CD4-positive, alpha-beta T cell treated with Interleukin-17A for 4 hours (primary cell): ENCODE results near the gene SEMA5B.

Source experiments
- DNase-seq: peaks from one replicate; pipeline ENCODE4 v3.0.0-alpha.2; 2020; ENCODE audit warnings: mixed read lengths

SEMA5B gene

GRCh38 chr3:123027292-123028232 is at the start of gene SEMA5B:
TSS of gene SEMA5B (minus strand) at chr3:123027763. CDS start at chr3:122961263, 66,500 bp downstream.
- DNase-seq: peak; percentile 22

- DNase-seq: no peak
Measured at GRCh38 chr3:123076496-123077418, 49.2 kb upstream of the SEMA5B start.

GRCh38 chr3:123076112-123076495 is 48.5 kb upstream of the SEMA5B start:
- no peak for DNase-seq

GRCh38 chr3:123075359-123075758 is 47.8 kb upstream of the SEMA5B start:
- no peak for DNase-seq

GRCh38 chr3:123072564-123072963 is 45.0 kb upstream of the SEMA5B start:
- no peak for DNase-seq

- no peak for DNase-seq
Measured at GRCh38 chr3:123072152-123072551, 44.6 kb upstream of the SEMA5B start.

- DNase-seq: no peak
Measured at GRCh38 chr3:123071581-123071980, 44.0 kb upstream of the SEMA5B start.

- DNase-seq: no peak
Measured at GRCh38 chr3:123071146-123071545, 43.6 kb upstream of the SEMA5B start.

- DNase-seq: no peak
Measured at GRCh38 chr3:123070510-123070909, 42.9 kb upstream of the SEMA5B start.

GRCh38 chr3:123068601-123069381 is 41.2 kb upstream of the SEMA5B start:
- no peak for DNase-seq

- DNase-seq: no peak
Measured at GRCh38 chr3:123067689-123068600, 40.4 kb upstream of the SEMA5B start.

- DNase-seq: peak; percentile 69
Measured at GRCh38 chr3:123066896-123067688, 39.5 kb upstream of the SEMA5B start, which contains the start of gene PDIA5. TSS of gene PDIA5 (plus strand) at chr3:123067025. CDS start at chr3:123067165, 140 bp downstream.

GRCh38 chr3:123066599-123066895 is 39.0 kb upstream of the SEMA5B start:
- DNase-seq: no peak

- no peak for DNase-seq
Measured at GRCh38 chr3:123064914-123065313, 37.4 kb upstream of the SEMA5B start.

GRCh38 chr3:123064506-123064905 is 36.9 kb upstream of the SEMA5B start:
- no peak for DNase-seq

GRCh38 chr3:123063034-123063433 is 35.5 kb upstream of the SEMA5B start:
- DNase-seq: no peak

GRCh38 chr3:123061856-123062255 is 34.3 kb upstream of the SEMA5B start:
- DNase-seq: no peak

- no peak for DNase-seq
Measured at GRCh38 chr3:123060054-123060453, 32.5 kb upstream of the SEMA5B start.

GRCh38 chr3:123058505-123058904 is 30.9 kb upstream of the SEMA5B start:
- DNase-seq: no peak

GRCh38 chr3:123055352-123055751 is 27.8 kb upstream of the SEMA5B start:
- no peak for DNase-seq

GRCh38 chr3:123054931-123055330 is 27.4 kb upstream of the SEMA5B start:
- DNase-seq: no peak
